ENCODE data around the gene DAPK1. TPM values are rescaled to one million over a fixed set of nuclear protein-coding genes. Genes with fewer than 3 reads are reported as not detected.
A peak's percentile ranks its signal among the peaks of the same experiment; 100 is the strongest.

DAPK1 gene
- total and polyA plus RNA-seq, 8 donors: 9.0 to 88.7 (median 50.7) TPM

DNA sequence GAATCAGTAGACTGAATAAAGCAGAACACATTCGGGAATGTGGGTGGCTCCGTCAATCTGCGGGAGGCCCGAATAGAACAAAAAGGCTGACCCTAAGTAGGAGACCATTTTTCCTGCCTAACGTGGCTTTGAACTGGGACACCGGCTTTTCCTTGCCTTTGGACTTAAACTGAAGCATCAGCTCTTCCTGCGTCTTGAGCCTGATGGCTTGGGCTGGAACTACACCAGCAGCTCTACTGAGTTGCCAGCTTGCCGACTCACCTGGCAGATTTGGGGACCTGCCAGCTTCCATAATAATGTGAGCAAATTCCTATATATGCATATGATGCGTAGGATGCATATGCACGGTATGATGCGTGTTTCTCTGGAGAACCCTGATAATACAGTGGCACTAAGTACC lies 111.3 kb downstream of the DAPK1 start:
- H3K27me3 ChIP-seq: no peaks in the 10 kb centered on the region
- peaks cover 7 to 50% (median 31%) of the 10 kb centered on the region in 4 donors for H3K4me1 ChIP-seq
- peaks cover 0 to 32% (median 29%) of the 10 kb centered on the region in 4 donors for H3K36me3 ChIP-seq
- WGBS, 5 donors: 81 to 88% (median 84%) methylated on average over 11 of the region's 11 CpGs
- H3K27ac ChIP-seq: no peak overlapping the region
- H3K9me3 ChIP-seq: no peaks in the 10 kb centered on the region
- intact Hi-C loops (cut with DNase I; ENCODE audit: low total_unique reads): no loop called here
- DNase-seq: no peak
- H3K4me3 ChIP-seq: no peak overlapping the region
- TF ChIP-seq EP300 (IDR thresholded peaks at IDR 0.05) (no peak), POLR2AphosphoS5 (IDR thresholded peaks at IDR 0.05) (no peak), POLR2A (IDR thresholded peaks at IDR 0.05) (no peak)
- TF ChIP-seq, protein P1, sequence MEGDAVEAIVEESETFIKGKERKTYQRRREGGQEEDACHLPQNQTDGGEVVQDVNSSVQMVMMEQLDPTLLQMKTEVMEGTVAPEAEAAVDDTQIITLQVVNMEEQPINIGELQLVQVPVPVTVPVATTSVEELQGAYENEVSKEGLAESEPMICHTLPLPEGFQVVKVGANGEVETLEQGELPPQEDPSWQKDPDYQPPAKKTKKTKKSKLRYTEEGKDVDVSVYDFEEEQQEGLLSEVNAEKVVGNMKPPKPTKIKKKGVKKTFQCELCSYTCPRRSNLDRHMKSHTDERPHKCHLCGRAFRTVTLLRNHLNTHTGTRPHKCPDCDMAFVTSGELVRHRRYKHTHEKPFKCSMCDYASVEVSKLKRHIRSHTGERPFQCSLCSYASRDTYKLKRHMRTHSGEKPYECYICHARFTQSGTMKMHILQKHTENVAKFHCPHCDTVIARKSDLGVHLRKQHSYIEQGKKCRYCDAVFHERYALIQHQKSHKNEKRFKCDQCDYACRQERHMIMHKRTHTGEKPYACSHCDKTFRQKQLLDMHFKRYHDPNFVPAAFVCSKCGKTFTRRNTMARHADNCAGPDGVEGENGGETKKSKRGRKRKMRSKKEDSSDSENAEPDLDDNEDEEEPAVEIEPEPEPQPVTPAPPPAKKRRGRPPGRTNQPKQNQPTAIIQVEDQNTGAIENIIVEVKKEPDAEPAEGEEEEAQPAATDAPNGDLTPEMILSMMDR (IDR thresholded peaks at IDR 0.05): no peak

DNA sequence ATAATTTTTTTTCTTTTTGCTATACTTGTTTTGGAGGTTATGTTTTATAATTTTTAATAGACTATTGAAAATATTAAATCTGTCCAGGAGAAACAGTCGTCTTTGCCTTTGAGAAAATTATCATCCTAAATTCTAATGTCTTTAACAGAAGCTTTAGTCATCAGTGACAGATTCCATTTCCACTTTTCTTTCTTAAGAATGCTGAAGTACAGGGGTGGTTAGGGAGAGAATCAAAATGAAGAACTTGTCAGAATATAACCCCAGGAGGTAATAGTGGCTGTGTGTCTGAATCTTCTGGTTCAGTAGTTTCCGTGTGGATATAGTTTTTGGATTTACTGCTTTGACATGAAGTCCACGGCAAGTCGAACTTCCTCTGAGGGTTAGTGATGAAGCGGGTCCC lies 111.8 kb downstream of the DAPK1 start:
- Histone ChIP-seq H3K27ac (no peak overlapping the region), H3K4me1 (peaks cover 10 to 55% (median 33%) of the 10 kb centered on the region in 4 donors), H3K9me3 (no peaks in the 10 kb centered on the region), H3K36me3 (peaks cover 0 to 32% (median 29%) of the 10 kb centered on the region in 4 donors), H3K4me3 (no peak overlapping the region), H3K27me3 (no peaks in the 10 kb centered on the region)
- 89 to 94% (median 92%) methylated on average over 5 of the region's 5 CpGs for WGBS, 5 donors
- no peak for TF ChIP-seq POLR2AphosphoS5 (IDR thresholded peaks at IDR 0.05)
- TF ChIP-seq EP300 (IDR thresholded peaks at IDR 0.05): no peak
- TF ChIP-seq, protein P1 (IDR thresholded peaks at IDR 0.05): no peak
- TF ChIP-seq POLR2A (IDR thresholded peaks at IDR 0.05): no peak
- intact Hi-C loops (cut with DNase I; ENCODE audit: low total_unique reads): no loop called here
- no peak for DNase-seq

DNA sequence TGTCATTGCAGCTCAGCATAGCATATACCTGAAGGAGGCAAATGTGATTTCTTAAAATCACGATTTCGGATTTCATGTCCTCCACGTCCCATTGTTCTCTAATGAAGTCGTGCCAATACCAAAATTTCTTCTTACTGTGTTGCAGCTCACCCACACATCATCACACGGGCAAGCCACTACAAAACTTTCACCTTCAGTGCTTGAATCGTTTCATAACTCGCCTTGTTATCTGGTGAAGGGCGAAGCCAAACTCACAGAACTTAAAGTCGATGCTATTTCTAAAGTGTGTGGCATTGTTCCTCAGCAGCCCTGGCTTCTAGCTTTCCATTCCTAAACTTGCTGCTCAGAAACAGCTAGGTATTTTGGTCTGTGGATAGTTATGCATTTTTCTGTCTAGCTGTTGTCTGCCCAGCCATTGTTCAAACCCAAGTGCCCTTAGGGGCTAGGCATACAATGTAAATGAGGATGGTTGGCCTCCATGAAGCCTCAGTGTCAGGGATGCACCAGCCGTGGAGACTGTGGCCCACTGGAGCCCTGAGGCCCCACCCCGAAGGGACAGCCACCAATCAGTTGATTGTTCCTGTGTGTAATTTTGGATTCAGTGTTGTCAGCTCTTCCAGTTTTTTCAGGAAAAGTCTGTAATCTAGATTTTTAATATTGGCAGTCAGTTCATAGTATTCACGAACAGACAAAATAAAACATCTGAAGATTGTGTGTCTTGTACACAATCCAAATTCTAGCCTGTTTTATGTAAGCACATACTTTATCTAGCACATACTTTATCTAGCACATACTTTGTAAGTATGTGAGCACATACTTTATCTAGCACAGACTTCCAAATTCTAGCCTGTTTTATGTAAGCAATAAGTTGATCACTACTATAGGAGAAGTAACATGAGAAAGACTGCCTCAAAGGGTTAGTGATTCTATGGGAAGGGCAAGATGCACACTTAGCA lies 112.8 kb downstream of the DAPK1 start:
- no peak overlapping the region for H3K4me3 ChIP-seq
- WGBS, 5 donors: 53 to 73% (median 69%) methylated on average over 12 of the region's 12 CpGs
- no peaks in the 10 kb centered on the region for H3K9me3 ChIP-seq
- H3K36me3 ChIP-seq: peaks cover 0 to 23% (median 21%) of the 10 kb centered on the region in 4 donors
- peaks cover 19 to 65% (median 40%) of the 10 kb centered on the region in 4 donors for H3K4me1 ChIP-seq
- DNase-seq: no peak
- no peaks in the 10 kb centered on the region for H3K27me3 ChIP-seq
- H3K27ac ChIP-seq: peak overlapping the region in 2 of 5 donors; percentile 27 to 38
- intact Hi-C loops (cut with DNase I; ENCODE audit: low total_unique reads): no loop called here
- TF ChIP-seq EP300 (IDR thresholded peaks at IDR 0.05) (no peak), POLR2AphosphoS5 (IDR thresholded peaks at IDR 0.05) (no peak), POLR2A (IDR thresholded peaks at IDR 0.05) (no peak)
- TF ChIP-seq, protein P1 (IDR thresholded peaks at IDR 0.05): no peak

DNA sequence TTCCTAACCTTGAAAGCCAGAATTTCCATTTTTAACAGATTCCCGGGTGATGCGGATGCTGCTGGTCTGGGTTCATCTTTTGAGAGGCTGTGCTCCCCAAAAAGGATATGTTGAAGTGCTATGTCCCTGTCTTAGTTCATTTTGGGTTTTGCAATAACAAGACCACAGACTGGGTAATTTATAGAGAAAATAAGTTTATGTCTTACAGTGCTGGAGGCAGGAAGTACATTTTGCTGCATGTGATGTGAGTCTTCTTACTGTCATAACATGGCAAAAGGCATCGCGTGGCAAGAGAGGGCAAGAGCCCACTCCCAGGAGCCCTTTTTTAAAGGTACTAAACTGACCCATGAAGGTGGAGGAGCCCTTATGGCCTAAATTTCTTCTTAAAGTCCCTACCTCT lies 114.1 kb downstream of the DAPK1 start:
- Histone ChIP-seq H3K27ac (peak overlapping the region in 2 of 5 donors; percentile 38 to 76), H3K27me3 (no peaks in the 10 kb centered on the region), H3K4me3 (no peak overlapping the region), H3K9me3 (no peaks in the 10 kb centered on the region), H3K36me3 (peaks cover 0 to 22% (median 13%) of the 10 kb centered on the region in 4 donors), H3K4me1 (peaks cover 22 to 69% (median 44%) of the 10 kb centered on the region in 4 donors)
- 85 to 94% (median 91%) methylated on average over 4 of the region's 4 CpGs for WGBS, 5 donors
- intact Hi-C loops (cut with DNase I; ENCODE audit: low total_unique reads): no loop called here
- DNase-seq: no peak
- TF ChIP-seq POLR2A (IDR thresholded peaks at IDR 0.05): no peak
- TF ChIP-seq EP300 (IDR thresholded peaks at IDR 0.05): no peak

All from stomach (tissue), 9 donors.